NOMO-1 (cell line): Measurements from ENCODE around the gene FOXP1.

ENCODE experiments used
- DNase-seq, 2 experiments: peaks; one replicate each; lab custom pipeline; 2025; ENCODE audit not compliant: unreplicated experiment in 2 of 2; lab: John Stamatoyannopoulos, UW

The FOXP1 gene

DNA sequence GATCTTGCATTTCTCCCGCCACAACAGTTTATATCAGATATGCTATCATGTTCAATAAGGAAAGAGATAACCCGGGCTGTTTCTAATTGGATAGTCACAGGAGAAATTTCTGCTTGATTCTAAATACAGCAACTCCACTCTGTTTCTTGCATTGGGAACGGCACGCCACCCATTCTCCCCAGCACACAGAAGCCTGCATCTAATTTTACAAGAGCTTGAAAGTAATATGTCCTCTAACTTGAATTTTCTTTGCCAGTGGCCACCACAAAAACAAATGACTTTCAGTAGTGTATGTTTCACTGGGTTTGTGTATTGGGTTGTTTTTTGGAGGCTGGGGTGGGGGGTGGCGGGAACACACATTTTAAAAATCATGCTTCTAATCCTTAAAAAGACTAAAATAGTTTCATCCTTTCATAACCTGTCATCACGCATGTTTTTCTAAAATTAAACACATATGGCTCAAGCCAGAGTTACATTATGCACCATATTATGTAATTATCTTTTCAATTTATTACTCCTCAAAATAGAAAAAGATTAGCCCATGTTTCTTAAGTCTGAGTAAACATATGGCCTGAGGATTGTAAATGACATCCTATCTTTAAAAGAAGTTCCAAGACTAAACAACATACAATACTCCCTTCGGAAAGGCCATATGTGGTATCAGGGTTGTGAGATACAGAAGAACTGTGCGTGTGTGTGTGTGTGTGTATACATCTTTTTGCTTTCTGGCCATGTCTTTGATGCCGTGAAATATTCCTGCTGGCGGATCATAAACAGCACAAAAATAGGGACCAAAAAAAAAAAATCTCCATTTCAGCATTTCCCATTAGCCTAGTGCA lies 176.3 kb downstream of the FOXP1 start:
- peak in 1 of 2 experiments; percentile 25 for DNase-seq

- peak in 1 of 2 experiments; percentile 15 for DNase-seq
Observed at GRCh38 chr3:71402911-71403310, 180.6 kb downstream of the FOXP1 start.

- DNase-seq: no peak
Observed at GRCh38 chr3:71402280-71402679, 181.2 kb downstream of the FOXP1 start.

DNA sequence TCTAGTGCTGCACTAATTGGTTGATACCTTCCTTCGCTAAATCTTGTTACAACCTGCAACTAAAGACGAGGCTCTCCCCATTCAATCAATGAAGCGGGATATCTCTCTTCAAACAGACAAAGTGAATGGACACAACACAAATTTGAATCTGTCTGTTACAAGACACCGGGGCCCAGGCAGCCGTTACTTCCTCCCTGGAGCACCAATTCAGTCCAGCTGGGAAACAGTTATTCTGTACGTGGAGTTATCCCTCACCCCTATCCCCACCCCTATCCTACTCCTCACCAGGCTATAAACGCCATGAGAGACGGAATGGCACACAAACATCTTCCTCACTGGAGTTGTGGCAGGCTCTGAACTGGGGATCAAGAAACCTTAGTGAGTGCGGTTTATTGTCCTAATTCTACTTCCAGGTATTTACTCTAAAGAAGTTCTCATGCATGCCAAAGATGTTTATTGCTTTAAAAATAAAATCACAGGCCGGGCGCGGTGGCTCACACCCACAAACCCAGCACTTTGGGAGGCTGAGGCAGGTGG lies 181.8 kb downstream of the FOXP1 start:
- DNase-seq: no peak

DNA sequence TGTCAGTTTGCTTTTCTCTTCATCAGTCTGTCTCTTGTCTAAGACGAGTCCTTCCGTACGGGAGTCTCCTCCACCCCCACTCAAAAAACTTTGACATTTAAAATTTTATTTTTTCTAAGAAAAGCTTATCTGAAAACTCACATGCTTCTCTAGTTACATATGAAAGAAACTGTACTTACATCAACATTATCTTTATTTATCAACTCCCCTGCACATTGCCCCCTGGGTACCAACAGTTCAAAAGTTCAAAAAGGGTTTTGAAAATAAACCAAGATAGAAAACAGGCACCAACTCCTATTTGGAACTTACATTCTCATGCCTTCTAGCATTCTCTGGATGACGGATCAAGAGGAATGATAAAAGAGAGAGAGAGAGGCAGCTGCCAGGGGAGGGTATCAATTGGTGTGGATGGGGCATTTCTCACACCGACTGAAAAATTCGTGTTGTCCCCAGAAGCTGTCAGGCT lies 182.5 kb downstream of the FOXP1 start:
- no peak for DNase-seq

DNA sequence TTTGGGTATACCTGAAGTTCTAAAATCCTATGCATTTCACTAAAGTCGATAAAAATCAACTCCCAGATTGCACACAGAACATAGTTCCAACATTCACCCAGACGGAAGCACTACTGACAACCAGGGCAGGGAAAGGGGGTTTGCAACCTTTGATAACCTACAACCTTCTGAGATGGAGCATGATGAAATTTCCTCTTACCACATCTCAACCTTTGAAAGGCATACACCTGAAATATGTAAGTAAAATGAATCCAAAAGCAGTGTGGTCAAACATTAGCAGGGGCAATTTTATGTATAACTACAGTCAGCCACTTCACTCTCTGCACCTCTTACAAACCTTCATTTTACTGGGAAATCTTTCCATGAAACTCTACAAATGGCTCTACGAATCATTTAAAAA lies 184.1 kb downstream of the FOXP1 start:
- no peak for DNase-seq

DNA sequence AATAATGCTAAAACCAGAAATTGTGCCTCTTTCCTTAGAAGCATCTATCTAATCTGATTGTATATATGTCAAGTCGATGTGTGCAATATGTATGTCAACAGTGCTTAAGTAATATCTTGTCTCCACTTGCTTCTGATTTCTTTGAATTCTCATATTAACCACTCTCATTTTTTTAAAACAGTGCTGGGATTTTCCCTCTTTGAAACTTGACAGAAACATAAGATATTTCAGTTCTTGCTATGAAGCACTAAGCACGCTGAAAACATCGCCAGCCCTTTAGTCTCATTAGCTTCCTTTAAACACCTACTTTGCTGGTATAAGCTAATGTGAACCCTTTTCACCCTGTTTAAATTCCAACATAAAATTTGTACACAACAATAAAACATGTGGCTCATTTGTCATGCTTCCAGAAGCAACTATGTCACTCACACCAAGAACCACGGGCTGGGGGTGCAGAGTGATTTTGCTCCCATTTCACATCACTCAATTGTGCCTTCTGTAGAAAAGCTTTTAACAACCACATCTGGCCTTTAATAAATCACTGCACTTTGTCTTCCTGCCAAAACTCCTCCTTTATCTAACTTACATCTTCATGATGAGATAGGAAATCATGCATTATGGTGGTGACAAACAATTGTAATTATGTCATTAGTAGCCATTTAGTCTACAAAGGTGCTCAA lies 185.2 kb downstream of the FOXP1 start:
- DNase-seq: no peak

GRCh38 chr3:71397726-71398125 lies 185.8 kb downstream of the FOXP1 start:
- no peak for DNase-seq

DNA sequence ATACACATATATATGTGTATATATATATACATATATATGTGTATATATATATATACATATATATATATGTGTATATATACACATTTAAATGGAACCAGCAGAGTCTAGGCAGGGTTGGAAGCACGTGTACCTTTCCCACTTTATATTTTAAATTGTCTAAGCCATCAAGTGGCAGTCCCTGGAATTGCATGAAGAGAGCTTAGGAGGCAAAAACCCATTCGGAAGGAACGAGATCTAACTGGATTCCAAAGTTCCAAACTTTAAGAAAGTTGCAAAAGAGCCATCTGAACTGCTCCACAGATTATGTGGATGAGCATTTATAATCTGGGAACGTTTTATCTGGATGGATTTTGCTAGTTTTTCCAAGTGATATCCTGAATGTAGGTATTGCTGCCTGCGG lies 186.5 kb downstream of the FOXP1 start:
- peak in 1 of 2 experiments; percentile 22 for DNase-seq

DNA sequence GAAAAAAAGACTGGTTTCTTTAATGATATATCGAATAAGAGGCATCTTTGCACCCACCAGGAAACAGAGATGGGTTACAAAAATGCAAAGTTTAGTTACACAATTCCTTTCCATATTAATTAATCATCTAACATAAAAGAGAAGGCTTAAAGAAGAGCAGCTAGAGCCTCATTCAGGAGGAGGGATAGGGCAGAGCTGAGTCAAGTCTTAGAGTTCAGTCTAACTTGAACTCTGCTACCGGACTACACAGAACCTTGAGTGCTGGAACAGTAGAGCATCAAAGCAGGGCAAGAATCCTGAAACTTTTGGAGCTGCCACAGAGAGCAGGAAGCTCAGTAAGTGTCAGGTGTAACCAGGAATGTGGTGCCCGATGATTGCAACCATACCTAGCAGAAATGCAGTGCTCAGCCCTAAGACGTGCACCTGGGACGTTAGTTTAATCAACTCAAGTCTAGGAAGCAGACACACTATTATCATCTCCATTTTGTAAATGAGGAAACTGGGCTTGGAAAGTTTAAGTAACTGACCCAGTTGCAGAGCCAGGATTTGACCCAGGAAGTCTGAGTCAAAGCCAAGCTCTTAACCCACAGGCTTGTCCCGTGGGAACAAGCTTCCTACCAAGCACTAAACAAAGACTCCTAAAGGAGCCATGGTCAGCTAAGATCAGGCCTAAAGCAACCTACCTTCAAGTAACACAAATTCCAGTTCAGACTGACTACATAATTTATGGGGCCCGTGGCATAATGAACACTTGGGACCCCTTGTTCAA lies 187.4 kb downstream of the FOXP1 start:
- no peak for DNase-seq

GRCh38 chr3:71395470-71395869 lies 188.1 kb downstream of the FOXP1 start:
- DNase-seq: no peak

- no peak for DNase-seq
Observed at GRCh38 chr3:71393745-71394144, 189.8 kb downstream of the FOXP1 start.

DNA sequence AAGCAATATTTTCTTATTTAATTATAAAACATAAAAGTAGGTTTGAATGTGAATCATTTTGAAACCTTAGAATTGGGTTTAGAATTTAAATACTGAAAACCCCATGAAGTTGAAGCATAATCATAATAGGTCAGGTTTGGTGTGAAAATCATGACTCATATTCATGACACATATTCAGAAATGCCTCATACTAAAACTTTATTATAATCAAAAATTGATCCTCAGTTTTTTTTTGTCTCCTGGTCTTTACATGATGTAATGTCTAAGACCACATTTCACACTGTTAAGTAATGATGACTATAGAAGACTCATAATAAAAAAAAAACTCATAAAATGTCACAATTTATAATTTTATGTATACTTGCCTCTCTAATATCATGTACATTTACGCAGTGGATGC lies 190.4 kb downstream of the FOXP1 start:
- DNase-seq: peak in 1 of 2 experiments; percentile 39

DNA sequence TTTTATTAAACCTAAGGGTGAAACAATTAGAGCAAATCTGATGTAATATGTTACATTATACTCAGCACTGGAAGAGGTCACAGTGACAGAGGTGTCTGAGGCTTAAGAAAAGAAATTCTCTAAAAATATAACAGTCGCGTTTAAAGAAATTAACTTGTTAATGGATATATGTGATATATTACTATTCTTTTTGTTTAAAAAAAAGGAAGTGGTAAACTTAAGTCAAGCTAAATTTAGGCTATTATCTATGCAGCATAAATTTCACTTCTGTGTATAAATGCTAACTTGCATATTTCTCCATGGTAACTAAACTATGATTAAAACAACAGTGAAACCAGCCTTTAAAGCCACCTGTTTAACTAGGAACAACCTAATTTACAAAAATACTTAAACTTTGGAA lies 191.3 kb downstream of the FOXP1 start:
- peak; percentile 30 to 95 for DNase-seq

DNA sequence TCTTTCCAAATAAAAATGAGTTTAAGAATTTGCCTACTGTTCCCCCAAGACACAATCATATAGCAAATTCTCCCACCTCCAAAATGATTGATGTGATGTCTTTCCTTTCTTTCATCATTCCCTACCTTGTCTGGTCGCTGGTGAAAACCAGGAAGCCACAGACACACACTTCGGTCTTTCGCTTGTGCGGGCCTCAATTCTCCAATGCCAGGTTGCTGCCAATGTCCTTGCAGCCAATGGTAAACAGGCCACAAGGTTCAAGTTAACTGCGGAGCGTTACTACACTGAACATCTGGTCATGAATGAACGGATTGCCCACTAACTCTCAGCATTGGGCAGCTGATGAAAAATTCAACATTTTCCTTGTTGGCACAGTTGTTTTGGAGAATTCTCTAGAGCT lies 192.2 kb downstream of the FOXP1 start:
- DNase-seq: peak in 1 of 2 experiments; percentile 61

DNA sequence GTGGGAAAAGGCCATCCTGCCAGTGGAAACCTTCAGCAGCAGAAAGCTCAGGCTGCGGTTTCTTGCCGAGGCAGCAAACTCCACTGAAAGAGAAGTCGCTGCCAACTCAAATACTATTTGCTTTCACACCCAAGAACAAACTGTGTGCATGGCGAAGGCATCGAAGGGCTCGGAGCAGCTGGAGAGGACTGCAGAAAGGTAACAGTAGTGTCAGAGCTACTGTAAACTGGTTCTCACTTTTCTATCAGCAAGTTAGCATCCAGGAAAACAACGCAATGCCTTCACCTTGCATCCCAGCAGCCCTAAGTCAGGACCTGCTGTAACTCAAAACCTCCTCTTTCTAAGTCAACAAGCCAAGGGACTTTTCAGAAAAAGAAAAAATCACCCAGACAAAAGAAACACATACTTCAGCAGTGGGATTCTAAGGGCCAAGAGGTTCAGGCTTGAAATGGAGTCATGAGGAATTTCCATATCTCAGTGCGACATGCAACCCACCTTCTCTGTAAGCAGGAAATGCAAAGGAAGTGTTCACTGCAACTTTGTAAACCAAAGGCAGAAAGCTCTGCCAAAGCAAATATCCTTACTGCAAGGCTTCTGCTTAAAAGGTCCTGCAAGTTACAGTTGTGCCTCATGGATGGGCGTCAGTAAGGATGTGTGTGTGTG lies 193.5 kb downstream of the FOXP1 start:
- peak; percentile 10 to 40 for DNase-seq

DNA sequence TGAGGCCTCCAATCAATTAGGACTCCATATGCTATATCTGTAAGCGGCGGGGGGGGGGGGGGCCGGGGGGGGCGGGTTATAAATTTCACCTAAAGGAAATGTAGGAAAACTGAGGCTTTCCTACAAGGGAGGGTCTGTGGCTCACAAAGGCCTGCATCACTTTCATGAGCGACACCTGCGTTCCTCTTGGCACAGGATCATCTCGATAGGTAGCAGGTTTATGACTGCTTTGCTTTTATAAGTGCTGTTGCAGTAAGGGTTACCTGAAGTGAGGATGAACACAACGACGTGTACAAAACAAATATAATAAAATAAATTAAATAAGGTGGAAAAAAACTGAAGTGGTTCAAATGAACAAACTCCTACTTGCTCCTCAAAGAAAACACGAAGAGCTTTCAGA lies 194.3 kb downstream of the FOXP1 start:
- no peak for DNase-seq

DNA sequence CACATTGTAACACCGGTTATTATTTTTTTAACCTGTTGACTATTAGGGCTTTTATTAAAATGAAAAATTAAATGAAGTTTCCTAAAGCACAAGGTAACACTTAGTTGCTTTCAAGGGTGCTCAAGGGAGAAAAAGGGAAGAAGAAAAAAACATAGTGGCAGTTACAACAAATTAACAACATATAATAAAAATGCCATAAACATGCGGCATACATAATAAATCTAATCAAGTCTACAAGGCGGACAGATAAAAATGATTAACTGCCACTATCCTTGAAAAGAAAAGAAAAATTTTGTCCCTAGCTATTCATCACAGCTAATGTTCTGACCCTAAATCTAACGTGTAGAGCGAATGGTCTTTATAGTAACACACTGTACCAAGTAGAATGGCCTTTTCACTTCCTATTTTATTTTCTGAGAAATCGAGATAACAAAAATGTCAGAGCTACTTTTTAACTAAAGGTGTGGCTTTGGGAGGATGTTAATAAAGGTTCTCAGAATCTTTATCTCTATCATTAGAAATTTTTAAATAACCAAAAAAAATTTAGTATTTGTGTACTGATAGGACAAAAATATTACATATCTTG lies 194.9 kb downstream of the FOXP1 start:
- peak in 1 of 2 experiments; percentile 63 for DNase-seq

- DNase-seq: no peak
Observed at GRCh38 chr3:71387586-71387985, 195.9 kb downstream of the FOXP1 start.
